ENCODE data around the gene GAB4. TPM values are rescaled to one million over a fixed set of nuclear protein-coding genes. Genes with fewer than 3 reads are reported as not detected.

Gene GAB4
- total RNA-seq, 1 donor from 2014 or later = not detected

DNA sequence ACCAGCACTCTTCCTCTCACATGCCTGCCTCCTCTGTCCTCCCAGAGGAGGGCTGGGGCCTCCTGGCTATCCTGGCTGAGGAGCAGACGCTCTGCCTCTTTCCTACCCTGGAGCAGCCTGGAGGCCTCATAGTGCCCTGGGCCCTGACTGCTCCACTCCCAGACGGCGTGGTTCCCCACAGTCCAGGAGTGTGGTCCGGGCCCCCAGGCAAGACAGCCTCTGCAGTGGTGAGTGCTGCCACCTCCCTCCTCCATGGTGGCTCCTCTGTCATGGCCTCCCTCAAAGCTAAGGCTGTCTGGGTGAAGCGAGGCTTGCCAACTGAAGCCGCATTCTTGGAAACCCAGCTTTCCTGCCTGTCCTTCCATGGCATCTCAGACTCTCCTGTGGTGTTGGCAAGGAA is 19.8 kb downstream of the GAB4 start:
- H3K27me3 Mint-ChIP-seq = no peaks in the 10 kb centered on the region
- H3K27ac Mint-ChIP-seq = no peak overlapping the region
- no peak overlapping the region for H3K4me3 Mint-ChIP-seq
- DNase-seq (ENCODE audit: extremely low spot score, unreplicated experiment) = no peak
- H3K36me3 Mint-ChIP-seq = no peaks in the 10 kb centered on the region
- H3K9me3 Mint-ChIP-seq = peaks cover 4% of the 10 kb centered on the region
- H3K4me1 Mint-ChIP-seq (ENCODE audit: unreplicated experiment) = no peaks in the 10 kb centered on the region
- TF ChIP-seq, protein P1, sequence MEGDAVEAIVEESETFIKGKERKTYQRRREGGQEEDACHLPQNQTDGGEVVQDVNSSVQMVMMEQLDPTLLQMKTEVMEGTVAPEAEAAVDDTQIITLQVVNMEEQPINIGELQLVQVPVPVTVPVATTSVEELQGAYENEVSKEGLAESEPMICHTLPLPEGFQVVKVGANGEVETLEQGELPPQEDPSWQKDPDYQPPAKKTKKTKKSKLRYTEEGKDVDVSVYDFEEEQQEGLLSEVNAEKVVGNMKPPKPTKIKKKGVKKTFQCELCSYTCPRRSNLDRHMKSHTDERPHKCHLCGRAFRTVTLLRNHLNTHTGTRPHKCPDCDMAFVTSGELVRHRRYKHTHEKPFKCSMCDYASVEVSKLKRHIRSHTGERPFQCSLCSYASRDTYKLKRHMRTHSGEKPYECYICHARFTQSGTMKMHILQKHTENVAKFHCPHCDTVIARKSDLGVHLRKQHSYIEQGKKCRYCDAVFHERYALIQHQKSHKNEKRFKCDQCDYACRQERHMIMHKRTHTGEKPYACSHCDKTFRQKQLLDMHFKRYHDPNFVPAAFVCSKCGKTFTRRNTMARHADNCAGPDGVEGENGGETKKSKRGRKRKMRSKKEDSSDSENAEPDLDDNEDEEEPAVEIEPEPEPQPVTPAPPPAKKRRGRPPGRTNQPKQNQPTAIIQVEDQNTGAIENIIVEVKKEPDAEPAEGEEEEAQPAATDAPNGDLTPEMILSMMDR (conservative IDR thresholded peaks at IDR 0.05) = no peak

DNA sequence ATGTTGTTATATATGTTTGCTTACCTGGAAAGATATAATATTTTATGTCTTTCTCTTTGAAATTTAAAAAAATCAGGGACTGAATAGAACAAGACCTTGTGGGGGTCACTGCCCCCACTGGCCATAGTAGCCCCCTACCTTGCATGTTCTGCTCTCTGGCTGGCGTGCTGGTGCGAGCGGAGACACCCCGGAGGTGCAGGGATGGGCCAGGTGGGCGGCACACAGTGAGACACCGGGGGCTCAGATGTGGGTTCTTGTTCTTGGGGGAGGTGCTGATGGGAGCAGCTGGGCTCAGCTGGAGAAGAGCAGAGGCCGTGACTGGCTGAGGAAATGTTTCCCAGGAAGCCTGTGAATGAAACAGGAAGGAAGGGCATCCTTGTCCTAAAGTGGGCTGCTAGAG is 20.2 kb downstream of the GAB4 start:
- Mint-ChIP-seq H3K4me3 (no peak overlapping the region), H3K9me3 (peaks cover 4% of the 10 kb centered on the region), H3K4me1 (ENCODE audit: unreplicated experiment) (no peaks in the 10 kb centered on the region), H3K27me3 (no peaks in the 10 kb centered on the region), H3K27ac (no peak overlapping the region), H3K36me3 (no peaks in the 10 kb centered on the region)
- TF ChIP-seq, protein P1 (conservative IDR thresholded peaks at IDR 0.05) = no peak
- no peak for DNase-seq (ENCODE audit: extremely low spot score, unreplicated experiment)

DNA sequence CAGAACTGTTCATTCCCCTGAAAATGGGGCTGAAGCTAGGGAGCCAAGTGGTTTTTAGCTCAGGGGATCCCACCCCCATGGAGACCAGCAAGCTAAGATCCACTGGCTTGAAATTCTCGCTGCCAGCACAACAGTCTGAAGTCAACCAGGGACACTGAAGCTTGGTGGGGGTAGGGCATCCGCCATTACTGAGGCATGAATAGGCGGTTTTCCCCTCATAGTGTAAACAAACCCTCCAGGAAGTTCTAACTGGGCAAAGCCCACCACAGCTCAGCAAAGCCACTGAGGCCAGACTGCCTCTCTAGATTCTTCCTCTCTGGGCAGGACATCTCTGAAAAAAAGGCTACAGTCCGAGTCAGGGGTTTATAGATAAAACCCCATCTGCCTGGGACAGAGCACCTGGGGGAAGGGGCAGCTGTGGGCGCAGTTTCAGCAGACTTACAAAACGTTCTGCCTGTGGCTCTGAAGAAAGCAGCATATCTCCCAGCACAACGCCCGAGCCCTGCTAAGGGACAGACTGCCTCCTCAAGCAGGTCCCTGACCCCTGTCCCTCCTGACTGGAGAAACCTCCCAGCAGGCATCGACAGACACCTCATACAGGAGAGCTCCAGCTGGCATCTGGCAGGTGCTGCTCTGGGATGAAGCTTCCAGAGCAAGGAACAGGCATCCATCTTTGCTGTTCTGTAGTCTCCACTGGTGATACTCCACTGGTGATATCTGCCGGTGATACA is 32.7 kb downstream of the GAB4 start:
- no peak for DNase-seq (ENCODE audit: extremely low spot score, unreplicated experiment)
- H3K36me3 Mint-ChIP-seq = no peaks in the 10 kb centered on the region
- TF ChIP-seq, protein P1 (conservative IDR thresholded peaks at IDR 0.05) = no peak
- no peaks in the 10 kb centered on the region for H3K4me1 Mint-ChIP-seq (ENCODE audit: unreplicated experiment)
- peaks cover 5% of the 10 kb centered on the region for H3K9me3 Mint-ChIP-seq
- no peak overlapping the region for H3K27ac Mint-ChIP-seq
- H3K27me3 Mint-ChIP-seq = no peaks in the 10 kb centered on the region
- no peak overlapping the region for H3K4me3 Mint-ChIP-seq

DNA sequence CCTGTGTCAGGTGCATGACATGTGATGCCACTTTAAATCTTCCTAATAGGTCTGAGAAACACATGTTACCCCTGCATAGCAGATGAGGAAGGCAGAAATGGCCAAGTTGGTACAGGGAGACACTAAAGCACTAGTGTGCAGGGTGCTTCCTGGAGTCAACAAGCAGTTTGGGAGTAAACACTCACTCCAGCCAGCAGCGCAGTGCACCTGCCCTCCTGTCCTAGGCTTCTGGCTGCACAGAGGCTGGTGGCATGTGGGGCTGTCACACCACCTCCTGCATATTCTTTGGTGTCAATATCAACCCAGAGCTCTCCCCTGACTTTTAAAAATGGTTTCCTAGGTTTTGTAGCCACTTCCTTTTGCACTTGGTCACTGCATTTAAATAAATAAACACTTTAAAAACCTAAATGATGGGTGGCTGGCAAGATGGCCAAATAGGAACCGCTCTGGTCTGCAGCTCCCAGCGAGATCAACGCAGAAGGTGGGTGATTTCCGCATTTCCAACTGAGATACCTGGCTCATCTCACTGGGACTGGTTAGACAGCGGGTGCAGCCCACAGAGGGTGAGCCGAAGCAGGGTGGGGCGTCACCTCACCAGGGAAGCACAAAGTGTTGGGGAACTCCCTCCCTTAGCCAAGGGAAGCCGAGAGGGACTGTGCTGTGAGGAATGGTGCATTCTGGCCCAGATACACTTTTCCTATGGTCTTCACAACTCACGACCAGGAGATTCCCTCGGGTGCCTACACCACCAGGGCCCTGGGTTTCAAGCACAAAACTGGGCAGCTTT is 33.5 kb downstream of the GAB4 start:
- H3K9me3 Mint-ChIP-seq = peaks cover 5% of the 10 kb centered on the region

DNA sequence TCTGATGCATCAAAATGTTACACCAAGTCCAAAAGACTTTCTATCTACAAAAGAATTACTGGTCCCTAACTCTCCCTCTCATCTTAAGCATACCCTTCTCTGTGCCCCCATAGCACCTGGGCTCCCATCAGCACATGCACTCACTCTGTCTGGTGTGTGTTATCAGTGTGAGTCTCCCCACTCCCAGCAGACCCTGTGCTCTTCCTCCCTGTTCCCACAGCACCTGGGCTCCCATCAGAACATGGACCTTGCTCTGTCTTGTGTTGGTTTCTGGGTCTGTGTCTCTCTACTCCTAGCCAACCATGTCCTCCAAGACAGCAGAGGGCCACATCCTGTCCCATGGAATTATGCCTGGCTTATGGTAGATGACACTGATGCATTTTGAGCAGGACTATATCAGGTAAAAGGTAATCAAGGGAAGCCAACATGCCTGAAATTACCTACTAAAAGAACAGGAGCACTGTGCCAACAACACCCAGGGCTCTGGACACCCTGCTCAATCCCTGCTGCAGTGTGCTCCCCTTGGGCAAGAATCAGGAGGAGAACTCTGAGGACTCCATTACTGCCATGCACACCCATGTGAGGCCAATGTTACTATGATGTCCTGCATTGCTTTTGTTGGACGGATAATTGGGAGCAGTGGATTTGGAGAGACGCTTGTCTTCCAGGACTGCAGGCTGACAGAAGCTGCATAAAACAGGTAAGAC is 34.3 kb downstream of the GAB4 start:
- H3K4me3 Mint-ChIP-seq = no peak overlapping the region
- H3K27me3 Mint-ChIP-seq = no peaks in the 10 kb centered on the region
- no peaks in the 10 kb centered on the region for H3K4me1 Mint-ChIP-seq (ENCODE audit: unreplicated experiment)
- peaks cover 5% of the 10 kb centered on the region for H3K9me3 Mint-ChIP-seq
- no peak for DNase-seq (ENCODE audit: extremely low spot score, unreplicated experiment)
- TF ChIP-seq, protein P1 (conservative IDR thresholded peaks at IDR 0.05) = no peak
- H3K36me3 Mint-ChIP-seq = no peaks in the 10 kb centered on the region
- no peak overlapping the region for H3K27ac Mint-ChIP-seq

More for the DNA sequence above, 33.5 kb downstream of the GAB4 start:
- Mint-ChIP-seq H3K27me3 (no peaks in the 10 kb centered on the region), H3K4me3 (no peak overlapping the region), H3K4me1 (ENCODE audit: unreplicated experiment) (no peaks in the 10 kb centered on the region), H3K36me3 (no peaks in the 10 kb centered on the region), H3K27ac (no peak overlapping the region)
- no peak for DNase-seq (ENCODE audit: extremely low spot score, unreplicated experiment)
- TF ChIP-seq, protein P1 (conservative IDR thresholded peaks at IDR 0.05) = no peak

Data from type B pancreatic cell (in vitro differentiated cells).